CD4-positive, alpha-beta T cell (primary cell): ENCODE data around the gene WBP1. TPM values are rescaled to one million over a fixed set of nuclear protein-coding genes. Genes with fewer than 3 reads are reported as not detected.
"Not testable (repeated sequence)": the region's sequence is repeated elsewhere in the genome, so short reads cannot be mapped to it uniquely, and the experiment has no call there.

Source experiments
- ATAC-seq: fragments of 200-7000 bp; cut with Tn5 transposase; one replicate; pipeline ENCODE4 v1.10.0; 2022; ENCODE audit warnings: mild to moderate bottlenecking; ENCODE audit not compliant: poor library complexity
- CTCF ChIA-PET: fragments of 350-600 bp; sonication (Branson Sonifier 250); formaldehyde crosslinking; loops from one replicate; lab custom pipeline; 2021; ENCODE audit warnings: antibody characterized with exemption, inconsistent platforms; lab: Charles Lee
- POLR2A ChIA-PET: fragments of 350-600 bp; sonication (Branson Sonifier 250); formaldehyde crosslinking; loops from one replicate; lab custom pipeline; 2021; ENCODE audit warnings: antibody characterized with exemption, inconsistent platforms; lab: Charles Lee
- DNase-seq, 14 experiments: peaks; one replicate each; pipeline ENCODE4 v3.0.0-alpha.2; 2013 to 2020; ENCODE audit warnings: mixed read lengths in 2 of 14
- H3K27ac ChIP-seq, 2 donors: one replicate each; pipeline versions ENCODE4 v1.5.1 to v1.7.0; 2013; ENCODE audit warnings: low read length in 2 of 2, low read depth in 1 of 2, mild to moderate bottlenecking in 1 of 2
- H3K27me3 ChIP-seq, 2 experiments: 1 replicate in 1 of 2; 2 replicates in 1 of 2; pipeline versions ENCODE4 v1.6.1 to v1.7.0; 2013; ENCODE audit warnings: low read length in 2 of 2, control low read depth in 1 of 2, mild to moderate bottlenecking in 1 of 2, moderate library complexity in 1 of 2; ENCODE audit not compliant: insufficient read depth in 2 of 2, control insufficient read depth in 1 of 2
- H3K36me3 ChIP-seq: one replicate; pipeline ENCODE4 v1.6.1; 2013; ENCODE audit warnings: low read length, control low read depth; ENCODE audit not compliant: insufficient read depth
- H3K4me1 ChIP-seq: one replicate; pipeline ENCODE4 v1.6.1; 2013; ENCODE audit warnings: low read length, control low read depth; ENCODE audit not compliant: insufficient read depth
- H3K4me3 ChIP-seq: one replicate; pipeline ENCODE4 v1.5.1; 2013; ENCODE audit warnings: mild to moderate bottlenecking, low read length, moderate library complexity
- H3K9me3 ChIP-seq, 2 experiments: 1 replicate in 1 of 2; 2 replicates in 1 of 2; pipeline versions ENCODE4 v1.6.1 to v1.7.0; 2013; ENCODE audit warnings: low read length in 2 of 2, mild to moderate bottlenecking in 2 of 2, control low read depth in 1 of 2, moderate library complexity in 1 of 2; ENCODE audit not compliant: control insufficient read depth in 1 of 2, insufficient read depth in 1 of 2
- H3K27ac Mint-ChIP-seq: one replicate; pipeline ENCODE4 v1.8.0; 2020; ENCODE audit warnings: mixed read lengths
- H3K27me3 Mint-ChIP-seq: one replicate; pipeline ENCODE4 v1.8.0; 2021; ENCODE audit warnings: mixed read lengths
- H3K36me3 Mint-ChIP-seq: one replicate; pipeline ENCODE4 v1.8.0; 2021; ENCODE audit warnings: low read depth, mixed read lengths
- H3K4me1 Mint-ChIP-seq: one replicate; pipeline ENCODE4 v1.8.0; 2021; ENCODE audit warnings: low read depth, mixed read lengths
- H3K4me3 Mint-ChIP-seq: one replicate; pipeline ENCODE4 v1.8.0; 2020; ENCODE audit warnings: mild to moderate bottlenecking, mixed read lengths
- H3K9me3 Mint-ChIP-seq: one replicate; pipeline ENCODE4 v1.8.0; 2020; ENCODE audit warnings: mixed read lengths
- CTCF ChIP-seq: fragments of 200-600 bp; IDR thresholded peaks from one replicate; pipeline ENCODE4 v1.8.0; 2022; ENCODE audit warnings: antibody characterized with exemption, mild to moderate bottlenecking
- intact Hi-C, 2 experiments: fragments of 100-400 bp; cut with DNase I in 1 of 2; cut with micrococcal nuclease in 1 of 2; formaldehyde crosslinking; loops; one replicate each; pipeline versions ENCODE4 v1.15.1 to v1.9.0; 2023 to 2025; cut with DNase I, micrococcal nuclease
- total RNA-seq, 174 experiments: library from RNA in 2 of 174; stranded (reverse) in 2 of 174; gene quantifications; one replicate each; pipeline ENCODE4 v1.2.3 and lab custom pipeline; 2021 to 2026

The WBP1 gene
- total RNA-seq, 2 experiments from 2014 or later, result 79.1 to 80.5 TPM

GRCh38 chr2:74458938-74459363, 713 bp downstream of the WBP1 start:
- DNase-seq (peak in 1 of 14 experiments; percentile 43), ATAC-seq (no peak)
- ChIA-PET POLR2A (interaction anchor here (0.6 to 6.5 kb wide), 24 partner anchors 12 to 721 kb away, joined by 3 to 225 read pairs (median 6); partner anchors contain the start of genes AUP1, C2orf81, CCDC142 and HTRA2), CTCF (interaction anchor here (0.6 to 6.2 kb wide), 4 partner anchors 10 to 73 kb away, joined by 3 to 61 read pairs (median 8); partner anchors contain the start of genes CCDC142, MRPL53 and TTC31)
- Histone ChIP-seq H3K4me1 (peaks cover 46% of the 10 kb centered on the region), H3K9me3 (no peaks in the 10 kb centered on the region), H3K27ac (peak overlapping the region; percentile 82 to 100), H3K27me3 (no peaks in the 10 kb centered on the region), H3K4me3 (peak overlapping the region; percentile 96), H3K36me3 (peaks cover 25% of the 10 kb centered on the region)
- no peak for TF ChIP-seq CTCF
- Mint-ChIP-seq H3K4me3 (peak overlapping the region; percentile 95), H3K27me3 (no peaks in the 10 kb centered on the region), H3K9me3 (no peaks in the 10 kb centered on the region), H3K27ac (peak overlapping the region; percentile 98), H3K36me3 (peaks cover 40% of the 10 kb centered on the region), H3K4me1 (peaks cover 65% of the 10 kb centered on the region)
- intact Hi-C loops, result loop anchor here (1.0 to 10.0 kb wide), 3 partner anchors 13 to 1224 kb away; partner anchors contain the start of genes CCT7 (in 2 of the 2), PRADC1 (in 2 of the 2), MRPL53 (in 1 of the 2) and TTC31 (in 1 of the 2)

GRCh38 chr2:74459503-74460118, 1.4 kb downstream of the WBP1 start:
- intact Hi-C loops, result loop anchor here (10.0 kb wide), 1 partner anchor 1225 kb away; the partner anchor contains the start of genes CCT7 (in 2 of the 2) and PRADC1 (in 2 of the 2)
- H3K9me3 Mint-ChIP-seq, ATAC-seq, H3K27me3 ChIP-seq, H3K9me3 ChIP-seq, H3K4me3 ChIP-seq, H3K27me3 Mint-ChIP-seq: not testable (repeated sequence)
- DNase-seq, result peak in 1 of 14 experiments; percentile 23
- POLR2A ChIA-PET, result interaction anchor here (1.7 to 6.5 kb wide), 6 partner anchors 11 to 115 kb away, joined by 5 to 225 read pairs (median 24); partner anchors contain the start of genes C2orf81, CCDC142, MRPL53 and PCGF1
- Mint-ChIP-seq H3K27ac (peak overlapping the region; percentile 98), H3K4me1 (peaks cover 66% of the 10 kb centered on the region), H3K4me3 (peak overlapping the region; percentile 95), H3K36me3 (peaks cover 40% of the 10 kb centered on the region)
- Histone ChIP-seq H3K36me3 (peaks cover 25% of the 10 kb centered on the region), H3K27ac (peak overlapping the region in 1 of 2 donors; percentile 4), H3K4me1 (peaks cover 48% of the 10 kb centered on the region)
- CTCF ChIA-PET, result interaction anchor here (6.2 kb wide), 1 partner anchor 22 kb away, joined by 61 read pairs; the partner anchor contains the start of genes CCDC142 and TTC31

GRCh38 chr2:74460187-74460586, 1.9 kb downstream of the WBP1 start:
- H3K27me3 Mint-ChIP-seq, H3K27me3 ChIP-seq, ATAC-seq, H3K4me3 ChIP-seq, H3K9me3 ChIP-seq, CTCF ChIA-PET, H3K27ac ChIP-seq, intact Hi-C loops, DNase-seq, H3K9me3 Mint-ChIP-seq: not testable (repeated sequence)
- POLR2A ChIA-PET, result interaction anchor here (0.6 to 6.5 kb wide), 2 partner anchors 10 to 72 kb away, joined by 3 to 225 read pairs; partner anchors contain the start of gene MRPL53
- Mint-ChIP-seq H3K4me1 (peaks cover 60% of the 10 kb centered on the region), H3K36me3 (peaks cover 35% of the 10 kb centered on the region), H3K4me3 (peak overlapping the region; percentile 30), H3K27ac (peak overlapping the region; percentile 98)
- Histone ChIP-seq H3K4me1 (peaks cover 47% of the 10 kb centered on the region), H3K36me3 (peaks cover 25% of the 10 kb centered on the region)
